ENCODE data around the gene PIK3C3.

GRCh38 chr18:42025491-42025890, 70.5 kb downstream of the PIK3C3 start:
- TF ChIP-seq, protein P1, sequence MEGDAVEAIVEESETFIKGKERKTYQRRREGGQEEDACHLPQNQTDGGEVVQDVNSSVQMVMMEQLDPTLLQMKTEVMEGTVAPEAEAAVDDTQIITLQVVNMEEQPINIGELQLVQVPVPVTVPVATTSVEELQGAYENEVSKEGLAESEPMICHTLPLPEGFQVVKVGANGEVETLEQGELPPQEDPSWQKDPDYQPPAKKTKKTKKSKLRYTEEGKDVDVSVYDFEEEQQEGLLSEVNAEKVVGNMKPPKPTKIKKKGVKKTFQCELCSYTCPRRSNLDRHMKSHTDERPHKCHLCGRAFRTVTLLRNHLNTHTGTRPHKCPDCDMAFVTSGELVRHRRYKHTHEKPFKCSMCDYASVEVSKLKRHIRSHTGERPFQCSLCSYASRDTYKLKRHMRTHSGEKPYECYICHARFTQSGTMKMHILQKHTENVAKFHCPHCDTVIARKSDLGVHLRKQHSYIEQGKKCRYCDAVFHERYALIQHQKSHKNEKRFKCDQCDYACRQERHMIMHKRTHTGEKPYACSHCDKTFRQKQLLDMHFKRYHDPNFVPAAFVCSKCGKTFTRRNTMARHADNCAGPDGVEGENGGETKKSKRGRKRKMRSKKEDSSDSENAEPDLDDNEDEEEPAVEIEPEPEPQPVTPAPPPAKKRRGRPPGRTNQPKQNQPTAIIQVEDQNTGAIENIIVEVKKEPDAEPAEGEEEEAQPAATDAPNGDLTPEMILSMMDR (IDR thresholded peaks at IDR 0.05): no peak
- TF ChIP-seq POLR2AphosphoS5 (IDR thresholded peaks at IDR 0.05; ENCODE audit: insufficient read depth in 1 of 2, low read depth in 1 of 2) (no peak), POLR2A (IDR thresholded peaks at IDR 0.05) (no peak)
